ENCODE results near the gene LAIR1. TPM values are rescaled to one million over a fixed set of nuclear protein-coding genes. Genes with fewer than 3 reads are reported as not detected.
A peak's percentile ranks its signal among the peaks of the same experiment; 100 is the strongest.

LAIR1 gene
- total RNA-seq, 1 experiment from 2014 or later: 0.37 TPM

- Mint-ChIP-seq H3K36me3 (no peaks in the 10 kb centered on the region), H3K9me3 (no peaks in the 10 kb centered on the region; the same call in 1 of the 2 replicates), H3K27me3 (ENCODE audit: low read depth) (peaks cover 20% of the 10 kb centered on the region), H3K4me1 (no peaks in the 10 kb centered on the region), H3K4me3 (no peak overlapping the region), H3K27ac (no peak overlapping the region)
- ChIA-PET POLR2A (no interaction called here), CTCF (no interaction called here)
- ATAC-seq: no peak
- TF ChIP-seq ZNF416 (CRISPR knock-in tag; IDR thresholded peaks at IDR 0.05) (no peak), GRHL2 (CRISPR knock-in tag; IDR thresholded peaks at IDR 0.05; ENCODE audit: insufficient replicate concordance, severe bottlenecking) (no peak), RELA (CRISPR knock-in tag; IDR thresholded peaks at IDR 0.05; ENCODE audit: borderline replicate concordance) (no peak), MAX (CRISPR knock-in tag; IDR thresholded peaks at IDR 0.05) (no peak), USF1 (CRISPR knock-in tag; IDR thresholded peaks at IDR 0.05) (no peak), IRF2 (CRISPR knock-in tag; IDR thresholded peaks at IDR 0.05; ENCODE audit: borderline replicate concordance, low read depth) (no peak), ESRRA (CRISPR knock-in tag; IDR thresholded peaks at IDR 0.05; ENCODE audit: borderline replicate concordance) (no peak), ZBTB21 (CRISPR knock-in tag; IDR thresholded peaks at IDR 0.05; ENCODE audit: borderline replicate concordance) (no peak), PRDM15 (CRISPR knock-in tag; IDR thresholded peaks at IDR 0.05) (no peak), ATF3 (CRISPR knock-in tag; conservative IDR thresholded peaks at IDR 0.05) (no peak), MLX (CRISPR knock-in tag; IDR thresholded peaks at IDR 0.05) (no peak), SOX15 (CRISPR knock-in tag; IDR thresholded peaks at IDR 0.05) (no peak), ZNF512 (CRISPR knock-in tag; IDR thresholded peaks at IDR 0.05; ENCODE audit: borderline replicate concordance) (no peak), NFATC4 (CRISPR knock-in tag; IDR thresholded peaks at IDR 0.05) (no peak)
- DNase-seq (ENCODE audit: low spot score): no peak
These were observed 20.9 kb downstream of the LAIR1 start for GRCh38 chr19:54343868-54344267.

- Mint-ChIP-seq H3K27ac (no peak overlapping the region), H3K27me3 (ENCODE audit: low read depth) (peaks cover 3% of the 10 kb centered on the region), H3K36me3 (no peaks in the 10 kb centered on the region), H3K4me1 (peaks cover 5% of the 10 kb centered on the region), H3K4me3 (no peak overlapping the region), H3K9me3 (no peaks in the 10 kb centered on the region)
- ChIA-PET POLR2A (no interaction called here), CTCF (interaction anchor here (1.0 kb wide), 2 partner anchors 12 to 50 kb away, joined by 4 read pairs; no protein-coding TSS in a partner anchor)
- TF ChIP-seq SP1 (CRISPR knock-in tag; conservative IDR thresholded peaks at IDR 0.05): no peak
- no peak for TF ChIP-seq IRF2 (CRISPR knock-in tag; IDR thresholded peaks at IDR 0.05; ENCODE audit: borderline replicate concordance, low read depth)
- TF ChIP-seq CTCF (IDR thresholded peaks at IDR 0.05): no peak
- no peak for TF ChIP-seq ZNF281 (CRISPR knock-in tag; IDR thresholded peaks at IDR 0.05)
- no peak for TF ChIP-seq RELA (CRISPR knock-in tag; IDR thresholded peaks at IDR 0.05; ENCODE audit: borderline replicate concordance)
- ATAC-seq: peak; percentile 81
- no peak for DNase-seq (ENCODE audit: low spot score)
These were observed 23.4 kb downstream of the LAIR1 start for GRCh38 chr19:54341295-54341694.
